ENCODE results near the gene PRICKLE1. TPM values are rescaled to one million over a fixed set of nuclear protein-coding genes. Genes with fewer than 3 reads are reported as not detected.

Gene PRICKLE1
- total RNA-seq = under 1 TPM; 0.45 to 0.89 TPM

GRCh38 chr12:42589465-42590329 is at the start of gene PRICKLE1:
Gene PRICKLE1 (minus strand): TSS chr12:42589746. CDS start chr12:42472516, 117,230 bp downstream.
- DNase-seq (peak; percentile 60), ATAC-seq (ENCODE audit: low read depth) (peak; percentile 76)
- Mint-ChIP-seq H3K4me3 (peak within 1 kb of the TSS; percentile 62), H3K27me3 (peaks cover 76% of the 10 kb centered on the region), H3K9me3 (no peaks in the 10 kb centered on the region), H3K36me3 (no peaks in the 10 kb centered on the region), H3K4me1 (peaks cover 12% of the 10 kb centered on the region), H3K27ac (no peak within 1 kb of the TSS)
- POLR2A ChIA-PET = no interaction called here

- POLR2A ChIA-PET = no interaction called here
- Mint-ChIP-seq H3K36me3 (no peaks in the 10 kb centered on the region), H3K9me3 (peaks cover 1% of the 10 kb centered on the region), H3K27ac (no peak overlapping the region), H3K4me1 (no peaks in the 10 kb centered on the region), H3K27me3 (no peaks in the 10 kb centered on the region), H3K4me3 (no peak overlapping the region)
- DNase-seq (no peak), ATAC-seq (ENCODE audit: low read depth) (no peak)
These were observed 49.2 kb upstream of the PRICKLE1 start for GRCh38 chr12:42638697-42639096.

GRCh38 chr12:42638011-42638410 is 48.5 kb upstream of the PRICKLE1 start:
- POLR2A ChIA-PET = no interaction called here
- no peaks in the 10 kb centered on the region for H3K27me3 Mint-ChIP-seq
- H3K4me1 Mint-ChIP-seq = no peaks in the 10 kb centered on the region
- no peak for DNase-seq
- H3K27ac Mint-ChIP-seq = no peak overlapping the region
- H3K4me3 Mint-ChIP-seq = no peak overlapping the region
- ATAC-seq (ENCODE audit: low read depth) = no peak
- peaks cover 1% of the 10 kb centered on the region for H3K9me3 Mint-ChIP-seq
- no peaks in the 10 kb centered on the region for H3K36me3 Mint-ChIP-seq

- ATAC-seq (ENCODE audit: low read depth) = no peak
- POLR2A ChIA-PET = no interaction called here
- no peaks in the 10 kb centered on the region for H3K36me3 Mint-ChIP-seq
- no peaks in the 10 kb centered on the region for H3K27me3 Mint-ChIP-seq
- no peak overlapping the region for H3K27ac Mint-ChIP-seq
- peaks cover 1% of the 10 kb centered on the region for H3K9me3 Mint-ChIP-seq
- DNase-seq = no peak
- H3K4me1 Mint-ChIP-seq = no peaks in the 10 kb centered on the region
- H3K4me3 Mint-ChIP-seq = no peak overlapping the region
These were observed 47.4 kb upstream of the PRICKLE1 start for GRCh38 chr12:42636993-42637392.

GRCh38 chr12:42633594-42633993 is 44.0 kb upstream of the PRICKLE1 start:
- ATAC-seq (ENCODE audit: low read depth) (no peak), DNase-seq (no peak)
- H3K4me1 Mint-ChIP-seq = no peaks in the 10 kb centered on the region
- no peak overlapping the region for H3K27ac Mint-ChIP-seq
- POLR2A ChIA-PET = no interaction called here
- peaks cover 1% of the 10 kb centered on the region for H3K9me3 Mint-ChIP-seq
- no peak overlapping the region for H3K4me3 Mint-ChIP-seq
- H3K27me3 Mint-ChIP-seq = no peaks in the 10 kb centered on the region
- no peaks in the 10 kb centered on the region for H3K36me3 Mint-ChIP-seq

GRCh38 chr12:42631513-42631912 is 42.0 kb upstream of the PRICKLE1 start:
- DNase-seq (no peak), ATAC-seq (ENCODE audit: low read depth) (no peak)
- Mint-ChIP-seq H3K36me3 (no peaks in the 10 kb centered on the region), H3K4me1 (no peaks in the 10 kb centered on the region), H3K4me3 (no peak overlapping the region), H3K27ac (no peak overlapping the region), H3K27me3 (no peaks in the 10 kb centered on the region), H3K9me3 (no peaks in the 10 kb centered on the region)
- POLR2A ChIA-PET = no interaction called here

- no peak for DNase-seq
- Mint-ChIP-seq H3K27ac (no peak overlapping the region), H3K4me3 (no peak overlapping the region), H3K36me3 (no peaks in the 10 kb centered on the region), H3K27me3 (no peaks in the 10 kb centered on the region), H3K4me1 (no peaks in the 10 kb centered on the region), H3K9me3 (no peaks in the 10 kb centered on the region)
- POLR2A ChIA-PET = no interaction called here
- no peak for ATAC-seq (ENCODE audit: low read depth)
These were observed 40.8 kb upstream of the PRICKLE1 start for GRCh38 chr12:42630314-42630713.

GRCh38 chr12:42627151-42627550 is 37.6 kb upstream of the PRICKLE1 start:
- Mint-ChIP-seq H3K36me3 (no peaks in the 10 kb centered on the region), H3K27ac (no peak overlapping the region), H3K27me3 (no peaks in the 10 kb centered on the region), H3K4me1 (no peaks in the 10 kb centered on the region), H3K4me3 (no peak overlapping the region), H3K9me3 (peaks cover 3% of the 10 kb centered on the region)
- ATAC-seq (ENCODE audit: low read depth) (no peak), DNase-seq (no peak)
- POLR2A ChIA-PET = no interaction called here

GRCh38 chr12:42625611-42626010 is 36.1 kb upstream of the PRICKLE1 start:
- peaks cover 3% of the 10 kb centered on the region for H3K9me3 Mint-ChIP-seq
- no peaks in the 10 kb centered on the region for H3K4me1 Mint-ChIP-seq
- DNase-seq = no peak
- H3K27ac Mint-ChIP-seq = no peak overlapping the region
- POLR2A ChIA-PET = no interaction called here
- no peaks in the 10 kb centered on the region for H3K36me3 Mint-ChIP-seq
- H3K4me3 Mint-ChIP-seq = no peak overlapping the region
- ATAC-seq (ENCODE audit: low read depth) = no peak
- no peaks in the 10 kb centered on the region for H3K27me3 Mint-ChIP-seq

GRCh38 chr12:42617622-42618021 is 28.1 kb upstream of the PRICKLE1 start:
- peaks cover 5% of the 10 kb centered on the region for H3K9me3 Mint-ChIP-seq
- H3K4me3 Mint-ChIP-seq = no peak overlapping the region
- DNase-seq (no peak), ATAC-seq (ENCODE audit: low read depth) (no peak)
- H3K27ac Mint-ChIP-seq = no peak overlapping the region
- H3K4me1 Mint-ChIP-seq = no peaks in the 10 kb centered on the region
- POLR2A ChIA-PET = no interaction called here
- H3K36me3 Mint-ChIP-seq = no peaks in the 10 kb centered on the region
- H3K27me3 Mint-ChIP-seq = peaks cover 2% of the 10 kb centered on the region

GRCh38 chr12:42615006-42615405 is 25.5 kb upstream of the PRICKLE1 start:
- H3K36me3 Mint-ChIP-seq = no peaks in the 10 kb centered on the region
- no peak overlapping the region for H3K27ac Mint-ChIP-seq
- H3K27me3 Mint-ChIP-seq = peaks cover 2% of the 10 kb centered on the region
- ATAC-seq (ENCODE audit: low read depth) (no peak), DNase-seq (no peak)
- H3K9me3 Mint-ChIP-seq = peaks cover 8% of the 10 kb centered on the region
- no peaks in the 10 kb centered on the region for H3K4me1 Mint-ChIP-seq
- POLR2A ChIA-PET = no interaction called here
- H3K4me3 Mint-ChIP-seq = no peak overlapping the region

- Mint-ChIP-seq H3K27ac (no peak overlapping the region), H3K4me3 (no peak overlapping the region), H3K36me3 (no peaks in the 10 kb centered on the region), H3K9me3 (peaks cover 3% of the 10 kb centered on the region), H3K4me1 (no peaks in the 10 kb centered on the region), H3K27me3 (peaks cover 2% of the 10 kb centered on the region)
- DNase-seq (no peak), ATAC-seq (ENCODE audit: low read depth) (no peak)
- POLR2A ChIA-PET = no interaction called here
These were observed 22.7 kb upstream of the PRICKLE1 start for GRCh38 chr12:42612231-42612613.

- no peak for DNase-seq
- POLR2A ChIA-PET = no interaction called here
- Mint-ChIP-seq H3K36me3 (no peaks in the 10 kb centered on the region), H3K27ac (no peak overlapping the region), H3K9me3 (peaks cover 3% of the 10 kb centered on the region), H3K27me3 (peaks cover 2% of the 10 kb centered on the region), H3K4me3 (no peak overlapping the region), H3K4me1 (no peaks in the 10 kb centered on the region)
- no peak for ATAC-seq (ENCODE audit: low read depth)
These were observed 22.2 kb upstream of the PRICKLE1 start for GRCh38 chr12:42611571-42612230.

- DNase-seq = no peak
- Mint-ChIP-seq H3K4me3 (no peak overlapping the region), H3K27ac (no peak overlapping the region), H3K4me1 (no peaks in the 10 kb centered on the region), H3K9me3 (peaks cover 3% of the 10 kb centered on the region), H3K27me3 (peaks cover 2% of the 10 kb centered on the region), H3K36me3 (no peaks in the 10 kb centered on the region)
- no peak for ATAC-seq (ENCODE audit: low read depth)
- POLR2A ChIA-PET = no interaction called here
These were observed 20.1 kb upstream of the PRICKLE1 start for GRCh38 chr12:42609605-42610004.
